Measurements from ENCODE around the gene FAM210B.
"Not testable (repeated sequence)": the region's sequence is repeated elsewhere in the genome, so short reads cannot be mapped to it uniquely, and the experiment has no call there.

FAM210B gene

GRCh38 chr20:56361900-56362299, 3.1 kb downstream of the FAM210B start:
- DNase-seq: no peak

GRCh38 chr20:56362833-56363413, 4.1 kb downstream of the FAM210B start:
- DNase-seq: no peak

- no peak for DNase-seq
Measured at GRCh38 chr20:56363491-56363890, 4.7 kb downstream of the FAM210B start.

- DNase-seq: no peak
Measured at GRCh38 chr20:56368351-56369134, 9.8 kb downstream of the FAM210B start.

GRCh38 chr20:56369179-56369578, 10.4 kb downstream of the FAM210B start:
- DNase-seq: no peak

GRCh38 chr20:56371977-56372376, 13.2 kb downstream of the FAM210B start:
- DNase-seq: no peak

GRCh38 chr20:56372850-56373249, 14.1 kb downstream of the FAM210B start:
- no peak for DNase-seq

GRCh38 chr20:56373942-56374341, 15.2 kb downstream of the FAM210B start:
- DNase-seq: no peak

GRCh38 chr20:56376331-56376730, 17.6 kb downstream of the FAM210B start:
- no peak for DNase-seq

GRCh38 chr20:56378386-56378785, 19.6 kb downstream of the FAM210B start:
- DNase-seq: no peak

GRCh38 chr20:56380375-56380774, 21.6 kb downstream of the FAM210B start:
- DNase-seq: no peak

GRCh38 chr20:56381501-56381900, 22.7 kb downstream of the FAM210B start:
- no peak for DNase-seq

- DNase-seq: no peak
Measured at GRCh38 chr20:56382696-56383095, 23.9 kb downstream of the FAM210B start.

- DNase-seq: no peak
Measured at GRCh38 chr20:56383334-56383733, 24.6 kb downstream of the FAM210B start.

- DNase-seq: no peak
Measured at GRCh38 chr20:56385130-56385529, 26.4 kb downstream of the FAM210B start.

- DNase-seq: no peak
Measured at GRCh38 chr20:56386219-56386618, 27.4 kb downstream of the FAM210B start.

- no peak for DNase-seq
Measured at GRCh38 chr20:56388882-56389281, 30.1 kb downstream of the FAM210B start.

- no peak for DNase-seq
Measured at GRCh38 chr20:56389807-56390206, 31.0 kb downstream of the FAM210B start.

- DNase-seq: not testable (repeated sequence)
Measured at GRCh38 chr20:56390396-56390795, 31.6 kb downstream of the FAM210B start.

- DNase-seq: no peak
Measured at GRCh38 chr20:56391037-56391436, 32.3 kb downstream of the FAM210B start.

- no peak for DNase-seq
Measured at GRCh38 chr20:56391596-56392131, 32.9 kb downstream of the FAM210B start.

- DNase-seq: peak; percentile 100
Measured at GRCh38 chr20:56392132-56392880, 33.5 kb downstream of the FAM210B start, which contains the start of the genes AURKA and CSTF1. Gene AURKA, minus strand, starts transcription at chr20:56392215. Its CDS starts 4,018 bp downstream, at chr20:56388197. Gene CSTF1, plus strand, starts transcription at chr20:56392645. Its CDS starts 2,908 bp downstream, at chr20:56395553.

GRCh38 chr20:56392881-56393482, 34.2 kb downstream of the FAM210B start:
- DNase-seq: no peak

Measured in T1000 (cell line).